ELR (cell line): Measurements from ENCODE around the gene SLC25A1.
"Not testable (repeated sequence)": the region's sequence is repeated elsewhere in the genome, so short reads cannot be mapped to it uniquely, and the experiment has no call there.

Source experiments
- DNase-seq: peaks from one replicate; pipeline ENCODE4 v3.0.0-alpha.2; 2015; ENCODE audit warnings: low read depth

SLC25A1 gene

GRCh38 chr22:19166421-19166820, 12.1 kb downstream of the SLC25A1 start:
- DNase-seq: no peak

GRCh38 chr22:19164425-19164824, 14.1 kb downstream of the SLC25A1 start:
- DNase-seq: no peak

- DNase-seq: not testable (repeated sequence)
Measured at GRCh38 chr22:19158649-19159048, 19.9 kb downstream of the SLC25A1 start.

GRCh38 chr22:19156109-19156508, 22.4 kb downstream of the SLC25A1 start:
- DNase-seq: not testable (repeated sequence)

- no peak for DNase-seq
Measured at GRCh38 chr22:19152942-19153883, 25.3 kb downstream of the SLC25A1 start.

- no peak for DNase-seq
Measured at GRCh38 chr22:19151329-19152191, 27.0 kb downstream of the SLC25A1 start.

GRCh38 chr22:19150482-19151328, 27.8 kb downstream of the SLC25A1 start:
- no peak for DNase-seq

- DNase-seq: no peak
Measured at GRCh38 chr22:19149991-19150390, 28.5 kb downstream of the SLC25A1 start, which contains the start of gene GSC2. Gene GSC2, minus strand, starts transcription at chr22:19150292. Its CDS starts 9 bp downstream, at chr22:19150283.

- no peak for DNase-seq
Measured at GRCh38 chr22:19149047-19149883, 29.3 kb downstream of the SLC25A1 start.

- no peak for DNase-seq
Measured at GRCh38 chr22:19148417-19149046, 30.0 kb downstream of the SLC25A1 start.

GRCh38 chr22:19147195-19147780, 31.2 kb downstream of the SLC25A1 start:
- DNase-seq: no peak

- DNase-seq: peak; percentile 17
Measured at GRCh38 chr22:19146215-19146968, 32.1 kb downstream of the SLC25A1 start.

GRCh38 chr22:19143967-19144400, 34.6 kb downstream of the SLC25A1 start:
- DNase-seq: peak; percentile 47

GRCh38 chr22:19143212-19143611, 35.3 kb downstream of the SLC25A1 start:
- no peak for DNase-seq

- DNase-seq: no peak
Measured at GRCh38 chr22:19142394-19142793, 36.1 kb downstream of the SLC25A1 start.

GRCh38 chr22:19139974-19140373, 38.6 kb downstream of the SLC25A1 start:
- DNase-seq: no peak

- no peak for DNase-seq
Measured at GRCh38 chr22:19139001-19139356, 39.6 kb downstream of the SLC25A1 start.

- no peak for DNase-seq
Measured at GRCh38 chr22:19138217-19139000, 40.1 kb downstream of the SLC25A1 start.
